HG02763 (cell line): ENCODE measurements around the gene OR6C76.
"Not testable (repeated sequence)": the region's sequence is repeated elsewhere in the genome, so short reads cannot be mapped to it uniquely, and the experiment has no call there.

ENCODE experiments used
- ATAC-seq: cut with Tn5 transposase; IDR thresholded peaks from one replicate; pipeline ENCODE4 v1.9.1; 2021; ENCODE audit warnings: mild to moderate bottlenecking, moderate library complexity; ENCODE audit not compliant: unreplicated experiment

OR6C76 gene

DNA sequence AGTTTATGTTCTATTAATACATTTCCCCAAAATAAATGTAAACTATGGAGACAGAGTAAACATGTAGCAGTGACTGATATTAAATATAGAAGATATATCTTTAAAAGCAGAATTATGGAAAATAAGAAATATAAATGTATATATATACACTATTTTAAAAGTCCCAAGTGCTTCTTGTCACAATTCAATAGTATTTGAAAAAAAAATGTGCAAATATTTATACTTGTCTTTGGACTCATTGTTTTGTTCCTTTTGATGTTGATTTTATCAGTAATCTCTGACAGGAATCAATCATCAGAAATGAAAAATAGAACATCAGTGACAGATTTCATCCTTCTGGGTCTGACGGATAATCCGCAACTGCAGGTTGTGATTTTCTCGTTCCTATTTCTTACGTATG is at the start of gene OR6C76:
OR6C76 (plus strand) TSS at position 301 of the 400 bp plus-strand sequence; CDS start at position 301, 0 bp downstream.
- ATAC-seq, result no peak

DNA sequence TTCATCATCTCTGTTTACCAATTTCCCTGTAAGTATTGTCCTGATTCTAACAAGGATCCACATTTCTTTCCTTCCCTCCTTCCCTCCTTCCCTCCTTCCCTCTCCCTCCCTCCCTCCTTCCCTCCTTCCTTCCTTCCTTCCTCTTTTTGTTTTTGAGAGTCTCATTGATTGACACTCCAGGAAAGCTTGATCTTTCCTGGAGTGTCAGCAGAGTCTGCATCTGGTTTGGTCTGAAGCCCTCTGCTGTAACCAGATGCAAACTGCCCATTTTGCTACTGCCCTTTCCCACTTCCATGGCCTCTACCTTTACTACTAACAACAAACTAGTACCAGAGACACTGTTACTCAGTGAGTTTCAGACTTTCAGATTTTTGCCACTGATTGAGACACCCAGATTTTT is 40.2 kb upstream of the OR6C76 start:
- no peak for ATAC-seq

DNA sequence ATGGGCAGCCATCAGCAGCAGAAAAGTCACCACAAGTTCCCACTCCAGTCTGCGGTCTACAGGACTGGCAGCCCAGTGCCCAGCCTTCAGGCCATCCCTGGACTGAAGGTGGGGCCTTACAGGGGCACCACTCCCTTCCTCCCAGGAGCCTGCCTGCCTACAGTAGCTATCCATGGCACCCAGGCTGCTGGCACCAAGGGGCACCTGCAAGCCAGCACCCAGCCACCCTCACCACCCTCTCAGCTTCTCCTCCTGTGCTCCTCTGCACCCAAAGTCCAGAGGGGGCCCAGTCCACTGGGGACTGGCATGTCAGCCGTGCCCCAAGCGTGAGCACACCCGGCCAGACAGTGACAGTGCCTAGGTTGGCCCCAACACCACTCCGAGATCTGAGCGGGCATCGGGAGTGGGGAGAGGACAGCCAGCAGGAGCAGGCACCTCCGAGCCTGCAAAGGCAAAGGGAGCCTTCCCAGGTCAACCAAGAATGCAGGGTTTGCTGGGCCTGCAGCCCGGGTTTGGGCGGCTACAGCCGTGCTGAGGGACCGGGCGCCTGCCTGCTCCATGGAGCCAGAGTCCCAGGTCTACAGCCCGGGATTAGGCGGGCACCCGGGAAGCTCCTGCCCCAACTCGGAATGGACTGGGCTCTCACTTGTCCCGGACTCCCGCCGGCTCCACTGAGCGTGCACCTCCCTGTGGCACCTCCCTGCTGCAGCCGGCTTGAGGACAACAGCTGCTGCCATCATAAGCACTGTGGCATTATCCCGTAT is 33.8 kb upstream of the OR6C76 start:
- no peak for ATAC-seq

DNA sequence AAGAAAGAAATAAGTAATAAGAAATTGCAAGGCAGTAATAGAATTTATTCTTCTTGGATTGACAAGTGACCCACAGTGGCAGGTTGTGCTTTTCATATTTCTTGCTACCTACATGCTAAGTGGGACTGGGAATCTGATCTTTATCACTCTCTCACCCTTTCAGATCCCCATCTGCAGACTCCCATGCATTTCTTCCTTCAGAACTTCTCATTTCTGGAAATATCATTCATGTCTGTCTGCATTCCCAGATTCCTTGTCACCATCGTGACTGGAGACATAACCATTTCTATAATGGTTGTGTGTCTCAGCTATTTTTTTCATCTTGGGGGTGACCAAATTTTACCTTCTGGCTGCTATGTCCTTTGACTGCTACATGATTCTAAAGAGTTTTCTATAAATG is 29.7 kb upstream of the OR6C76 start:
- ATAC-seq, result no peak

- no peak for ATAC-seq
These were observed 25.8 kb upstream of the OR6C76 start, which contains the start of gene OR6C65 for GRCh38 chr12:55400229-55400628. Gene OR6C65, plus strand, starts transcription at chr12:55400529. Its CDS starts 0 bp downstream, at chr12:55400529.

DNA sequence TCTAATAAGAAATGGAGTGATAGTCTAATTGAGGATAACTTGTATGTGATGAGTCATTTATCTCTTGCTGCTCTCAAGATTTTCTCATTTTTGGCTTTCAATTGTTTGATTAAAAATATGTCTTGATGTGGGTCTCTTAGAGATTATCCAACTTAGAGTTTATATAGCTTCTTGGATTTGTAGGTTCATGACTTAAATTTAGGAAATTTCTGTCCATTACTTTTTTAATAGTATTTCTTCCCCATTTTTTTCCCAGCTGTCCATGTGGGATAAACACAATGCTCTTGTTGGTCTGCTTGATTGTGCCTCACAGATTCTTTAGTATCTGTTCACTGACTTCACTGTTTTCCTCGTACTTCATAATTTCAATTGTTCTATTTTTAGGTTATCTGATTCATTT is 18.2 kb upstream of the OR6C76 start:
- ATAC-seq, result no peak

DNA sequence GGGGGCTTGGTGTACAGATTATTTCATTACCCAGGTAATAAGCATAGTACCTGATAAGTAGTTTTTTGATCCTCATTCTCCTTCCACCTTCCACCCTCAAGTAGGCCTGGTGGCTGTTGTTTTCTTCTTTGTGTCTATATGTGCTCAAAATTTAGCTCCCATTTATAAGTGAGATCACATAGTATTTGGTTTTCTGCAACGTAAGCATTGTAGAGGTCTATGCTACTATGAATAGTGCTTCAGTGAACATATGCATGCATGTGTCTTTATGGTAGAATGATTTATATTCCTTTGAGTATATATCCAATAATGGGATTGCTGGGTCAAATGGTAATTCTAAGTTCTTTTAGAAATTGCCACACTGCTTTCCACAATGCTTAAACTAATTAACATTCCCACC is 16.9 kb upstream of the OR6C76 start:
- not testable (repeated sequence) for ATAC-seq

- ATAC-seq, result not testable (repeated sequence)
These were observed 13.9 kb upstream of the OR6C76 start for GRCh38 chr12:55412138-55412537.

DNA sequence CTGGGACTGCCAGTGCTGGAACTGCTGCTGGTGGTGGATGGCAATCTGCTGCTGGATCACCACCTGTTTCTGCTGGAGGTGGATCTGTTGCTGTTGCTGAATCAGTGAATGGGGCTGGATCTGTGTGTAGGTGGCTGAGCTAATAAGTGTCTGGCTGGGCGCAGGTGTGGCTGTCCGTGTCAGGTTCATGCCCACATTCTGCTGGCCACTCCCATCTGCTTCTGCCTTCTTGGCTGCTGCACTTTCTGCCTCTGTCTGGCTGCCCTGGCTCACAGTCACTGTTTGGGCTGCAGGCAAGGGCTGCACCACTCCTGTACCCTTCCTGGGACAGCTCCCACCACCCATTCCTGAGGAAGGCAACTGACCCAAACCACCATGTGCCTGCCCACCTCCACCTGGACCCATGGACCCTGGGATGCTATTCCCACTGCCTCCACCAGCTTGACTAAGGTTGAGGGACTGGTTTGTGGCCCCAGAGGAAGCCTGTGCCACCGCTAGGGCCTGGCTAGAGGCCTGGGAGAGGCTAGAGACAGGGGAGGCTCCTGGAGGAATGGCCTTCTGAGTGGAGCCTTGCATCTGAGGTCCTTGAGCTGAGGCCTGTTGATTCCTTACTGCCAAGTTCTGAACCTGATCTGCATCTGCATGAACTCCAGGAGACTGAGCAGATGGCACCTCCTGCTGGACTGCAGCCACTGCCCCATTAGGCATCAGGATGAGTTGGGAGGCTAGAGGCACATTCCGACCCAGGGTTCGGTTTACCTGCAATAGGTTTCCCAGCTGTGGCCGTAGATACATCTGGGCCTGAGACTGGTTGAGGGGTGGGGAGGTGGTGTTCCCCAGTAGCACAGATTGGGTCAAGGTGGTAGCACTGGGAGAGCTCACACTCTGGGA is 12.3 kb upstream of the OR6C76 start:
- not testable (repeated sequence) for ATAC-seq

DNA sequence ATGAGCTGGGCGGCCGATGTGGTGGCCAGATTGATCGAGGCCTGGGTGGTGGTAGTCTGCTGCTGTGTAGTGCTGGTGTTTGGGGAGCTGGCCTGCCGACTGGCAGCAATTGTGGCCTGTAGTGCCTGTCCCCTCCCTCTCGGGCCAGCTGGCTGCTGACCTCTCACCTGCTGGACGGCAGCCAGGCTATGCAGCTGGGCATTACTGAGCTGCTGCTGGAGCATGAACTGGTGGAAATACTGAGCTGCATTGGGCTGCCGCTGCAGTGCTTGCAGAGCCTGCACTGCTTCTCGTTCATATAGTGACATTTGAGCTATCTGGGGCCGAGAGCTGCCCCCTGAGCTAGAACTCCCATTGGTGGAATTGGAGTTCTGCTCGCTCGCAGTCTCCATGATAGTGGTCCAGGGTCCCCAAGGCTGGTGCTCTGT is 11.6 kb upstream of the OR6C76 start:
- ATAC-seq, result not testable (repeated sequence)

GRCh38 chr12:55414889-55415288 is 11.2 kb upstream of the OR6C76 start:
- ATAC-seq, result not testable (repeated sequence)

DNA sequence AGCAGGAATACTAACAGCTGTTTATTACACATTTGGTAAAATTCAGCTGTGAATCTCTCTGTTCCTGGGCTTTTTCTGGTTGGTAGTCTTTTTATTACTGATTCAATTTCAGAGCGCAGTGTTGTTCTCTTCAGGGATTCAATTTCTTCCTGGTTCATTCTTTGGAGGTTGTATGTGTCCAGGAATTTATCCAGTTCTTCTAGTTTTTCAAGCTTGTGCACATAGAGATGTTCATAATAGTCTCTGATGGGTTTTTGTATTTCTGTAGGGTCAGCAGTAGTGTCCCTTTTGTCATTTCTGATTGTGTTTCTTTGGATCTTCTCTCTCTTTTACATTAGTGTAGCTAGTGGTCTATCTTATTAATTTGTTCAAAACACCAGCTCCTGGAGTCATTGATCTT is 9.1 kb upstream of the OR6C76 start:
- ATAC-seq, result no peak

GRCh38 chr12:55420307-55420962 is 5.6 kb upstream of the OR6C76 start:
- no peak for ATAC-seq

DNA sequence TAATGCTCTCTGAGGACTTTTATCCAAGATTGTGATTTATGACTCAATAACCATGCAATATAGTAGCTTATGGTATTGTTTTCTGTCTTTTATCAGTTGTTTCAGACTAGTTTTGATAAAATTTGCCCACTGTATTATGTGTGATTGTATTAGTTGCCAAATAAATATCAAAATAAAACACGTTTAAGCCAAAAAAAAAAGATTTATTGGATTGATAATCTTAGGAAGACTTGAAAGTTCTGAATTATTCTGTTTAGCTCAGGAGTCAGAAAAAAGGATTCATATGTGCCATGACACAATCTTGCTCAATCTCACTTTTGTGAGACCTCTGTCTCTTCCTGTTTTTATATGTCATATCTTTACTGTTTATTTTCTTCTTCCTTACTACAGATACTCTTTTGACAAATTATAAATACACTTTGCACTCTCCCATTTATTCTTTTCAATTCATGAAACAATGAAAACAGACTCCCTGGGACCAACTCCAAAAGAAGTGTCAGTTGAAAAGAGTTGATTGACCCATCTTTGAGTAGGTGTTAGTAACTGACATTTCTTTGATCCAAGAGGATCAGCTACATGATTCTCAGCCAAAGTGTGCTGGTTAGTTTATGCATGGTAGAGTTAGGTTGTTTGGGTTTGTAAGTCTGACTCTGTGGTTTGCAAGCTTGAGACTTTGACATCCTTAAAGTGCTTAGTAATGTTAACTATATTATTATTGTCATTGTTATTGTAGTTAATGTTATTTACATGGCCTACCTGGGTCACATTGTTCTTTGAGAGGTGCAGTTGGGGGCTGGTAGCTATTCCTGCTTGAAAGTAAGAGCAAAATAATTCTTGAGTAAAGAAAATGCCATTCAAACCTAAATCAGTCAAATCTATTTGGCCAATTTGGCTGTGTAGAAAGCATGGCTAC is 2.5 kb downstream of the OR6C76 start:
- ATAC-seq, result no peak

DNA sequence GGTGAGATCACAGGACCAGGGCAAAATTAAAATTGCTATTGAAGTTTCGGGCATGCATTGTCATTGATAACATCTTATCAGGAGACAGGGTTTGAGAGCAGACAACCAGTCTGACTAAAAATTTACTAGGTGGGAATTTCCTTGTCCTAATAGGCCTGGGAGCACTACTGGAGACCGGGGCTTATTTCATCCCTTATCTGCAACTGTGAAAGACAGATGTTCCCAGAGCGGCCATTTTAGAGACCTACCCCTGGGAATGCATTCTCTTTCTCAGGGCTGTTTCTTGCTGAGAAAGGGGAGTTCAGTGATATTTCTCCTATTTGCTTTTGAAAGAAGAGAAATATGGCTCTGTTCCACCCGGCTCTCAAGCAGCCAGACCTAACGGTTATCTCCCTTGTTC is 15.2 kb downstream of the OR6C76 start:
- ATAC-seq, result not testable (repeated sequence)

- ATAC-seq, result no peak
These were observed 17.7 kb downstream of the OR6C76 start, which contains the start of gene OR6C2 for GRCh38 chr12:55443776-55444175. Gene OR6C2, plus strand, starts transcription at chr12:55444076. Its CDS starts 8,138 bp downstream, at chr12:55452214.

DNA sequence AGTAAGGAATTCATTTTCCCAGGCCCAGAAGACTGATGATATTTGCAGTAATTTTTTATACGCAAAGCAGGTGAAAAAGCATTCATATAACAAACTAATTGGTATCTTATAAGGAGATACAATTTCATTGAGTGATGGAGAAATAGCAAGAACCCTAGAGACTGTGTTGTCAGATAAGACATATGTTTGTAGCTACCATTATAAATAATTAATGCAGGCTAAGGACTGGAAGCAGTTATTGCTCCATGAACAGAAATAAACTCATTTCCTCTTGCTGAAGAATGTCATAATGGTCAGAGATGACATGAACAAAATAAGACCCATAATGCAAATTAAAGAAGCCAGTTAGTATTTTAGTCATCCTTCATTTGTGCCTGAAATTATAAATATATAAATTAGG is 19.3 kb downstream of the OR6C76 start:
- no peak for ATAC-seq

DNA sequence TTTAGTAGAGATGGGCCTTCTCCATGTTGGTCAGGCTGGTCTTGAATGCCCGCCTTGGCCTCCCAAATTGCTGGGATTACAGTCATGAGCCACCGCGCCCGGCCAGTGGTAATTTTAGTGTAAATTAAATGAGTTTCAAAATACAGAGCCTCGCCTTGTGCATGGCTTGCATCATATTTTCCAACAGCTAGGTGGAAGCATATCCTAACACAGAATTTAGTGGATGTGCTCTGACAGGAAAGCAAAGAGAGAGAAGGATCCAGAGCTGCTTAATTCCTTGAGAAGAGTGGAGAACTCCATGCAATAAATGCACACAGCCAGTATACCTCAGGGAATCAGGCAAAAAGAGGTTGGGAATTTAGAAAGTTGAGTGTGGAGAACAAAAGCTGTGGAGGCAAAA is 20.3 kb downstream of the OR6C76 start:
- ATAC-seq, result no peak

- no peak for ATAC-seq
These were observed 22.8 kb downstream of the OR6C76 start for GRCh38 chr12:55448825-55449224.

GRCh38 chr12:55464926-55465325 is 38.9 kb downstream of the OR6C76 start:
- ATAC-seq, result not testable (repeated sequence)
